Panc1 (cell line): Measurements from ENCODE around the gene NFE2. TPM values are rescaled to one million over a fixed set of nuclear protein-coding genes. Genes with fewer than 3 reads are reported as not detected.

Experiments
- ATAC-seq: fragments of 200-7000 bp; cut with Tn5 transposase; 2 replicates; pipeline ENCODE4 v1.9.1; 2020; ENCODE audit warnings: mild to moderate bottlenecking, moderate library complexity
- BruUV-seq: library from RNA; stranded (reverse); fragments of 400-500 nt; replicated peaks from 2 replicates; lab custom pipeline; 2021; lab: Mats Ljungman, UMichigan
- CTCF ChIA-PET: fragments of 300-600 bp; sonication (Branson Sonifier 250); formaldehyde crosslinking; loops from one replicate; lab custom pipeline; 2022; ENCODE audit warnings: antibody characterized with exemption; lab: Charles Lee
- POLR2A ChIA-PET: fragments of 300-600 bp; sonication (Branson Sonifier 250); formaldehyde crosslinking; loops from one replicate; lab custom pipeline; 2022; ENCODE audit warnings: antibody characterized with exemption; lab: Charles Lee
- DNase-seq: peaks from one replicate; pipeline ENCODE4 v3.0.0-alpha.2; 2010; ENCODE audit warnings: low read depth, low spot score
- H3K27ac ChIP-seq: 2 replicates; pipeline ENCODE4 v1.5.1; 2011; ENCODE audit warnings: mild to moderate bottlenecking, low read length, inconsistent platforms
- H3K27me3 ChIP-seq: fragments of 200-500 bp; sonication (Bioruptor generic); 2 replicates; pipeline ENCODE4 v1.6.0; 2014; ENCODE audit warnings: low read length, inconsistent platforms; ENCODE audit not compliant: control insufficient read depth, insufficient read depth
- H3K36me3 ChIP-seq: fragments of 200-500 bp; sonication (Bioruptor generic); 2 replicates; pipeline ENCODE4 v1.5.1; 2014; ENCODE audit warnings: inconsistent platforms, mild to moderate bottlenecking, low read length, moderate library complexity; ENCODE audit not compliant: control insufficient read depth, insufficient read depth
- H3K4me1 ChIP-seq: 2 replicates; pipeline ENCODE4 v1.5.1; 2011; ENCODE audit warnings: inconsistent platforms, mild to moderate bottlenecking, low read length, moderate library complexity; ENCODE audit not compliant: control insufficient read depth, insufficient read depth
- H3K4me3 ChIP-seq, 2 experiments: 2 replicates each; pipeline ENCODE4 v1.5.1; 2011 to 2012; ENCODE audit warnings: low read depth in 2 of 2, low read length in 2 of 2, mild to moderate bottlenecking in 2 of 2, inconsistent platforms in 1 of 2, moderate library complexity in 1 of 2
- H3K9me3 ChIP-seq: fragments of 200-500 bp; sonication (Bioruptor generic); 2 replicates; pipeline ENCODE4 v1.5.1; 2014; ENCODE audit warnings: low read depth, mild to moderate bottlenecking, inconsistent platforms, low read length, moderate library complexity; ENCODE audit not compliant: control insufficient read depth, insufficient read depth
- CTCF ChIP-seq: fragments of 450-650 bp; IDR thresholded peaks from 2 replicates; pipeline ENCODE4 v1.5.1; 2017; ENCODE audit warnings: mild to moderate bottlenecking
- POLR2AphosphoS5 ChIP-seq: IDR thresholded peaks from 2 replicates; pipeline ENCODE4 v1.6.1; 2012; ENCODE audit warnings: mild to moderate bottlenecking, low read depth, low read length, moderate library complexity
- REST ChIP-seq, 2 experiments: IDR thresholded peaks; 2 replicates each; pipeline ENCODE4 v1.6.1; 2011 to 2012; ENCODE audit warnings: low read depth in 2 of 2, control low read depth in 1 of 2, low read length in 1 of 2, mild to moderate bottlenecking in 1 of 2, moderate library complexity in 1 of 2; ENCODE audit not compliant: insufficient read depth in 1 of 2
- SIN3A ChIP-seq: IDR thresholded peaks from 2 replicates; pipeline ENCODE4 v1.6.1; 2012; ENCODE audit warnings: low read depth, mild to moderate bottlenecking, low read length, moderate library complexity, borderline replicate concordance; ENCODE audit not compliant: insufficient read depth
- TCF7L2 ChIP-seq: IDR thresholded peaks from 2 replicates; pipeline ENCODE4 v1.6.1; 2011; ENCODE audit warnings: mild to moderate bottlenecking, low read depth, low read length, inconsistent platforms
- in situ Hi-C: cut with HindIII; loops from 2 replicates; pipeline ENCODE4 v1.10.0; 2016; ENCODE audit warnings: low sequenced_read_pairs, low pct_unique_long_range_greater_than_20kb
- intact Hi-C: fragments of 100-400 bp; cut with micrococcal nuclease; formaldehyde crosslinking; loops from one replicate; pipeline ENCODE4 v1.10.0; 2022; ENCODE audit not compliant: unreplicated experiment
- total RNA-seq: library from RNA; stranded (reverse); gene quantifications from one replicate; pipeline ENCODE4 v1.2.1, GENCODE V29; 2021; ENCODE audit not compliant: unreplicated experiment

NFE2 gene
- total RNA-seq, 1 experiment from 2014 or later = 0.26 TPM

GRCh38 chr12:54280468-54281260 is 20.2 kb downstream of the NFE2 start, which contains the start of gene HNRNPA1:
Gene HNRNPA1, plus strand, starts transcription at chr12:54280726. Its CDS starts 82 bp downstream, at chr12:54280808.
- peak; percentile 100 for DNase-seq
- Histone ChIP-seq H3K4me1 (peaks cover 34% of the 10 kb centered on the region), H3K4me3 (peak within 1 kb of the TSS; percentile 93 to 99), H3K27ac (peak within 1 kb of the TSS; percentile 100), H3K36me3 (peaks cover 50% of the 10 kb centered on the region), H3K27me3 (no peaks in the 10 kb centered on the region), H3K9me3 (no peaks in the 10 kb centered on the region)
- TF ChIP-seq SIN3A = peak; percentile 84; the same call in 1 of the 2 replicates
- no peak for TF ChIP-seq CTCF
- TF ChIP-seq TCF7L2 = peak; percentile 86
- TF ChIP-seq REST (IDR thresholded peaks at IDR 0.05; ENCODE audit: insufficient read depth in 1 of 2, low read depth in 2 of 2, low read length in 1 of 2) = peak; percentile 48 to 55; a peak in 2 of 4 replicates
- TF ChIP-seq POLR2AphosphoS5 = peak; percentile 100
- in situ Hi-C loops = no loop called here
- ChIA-PET CTCF (interaction anchor here (2.8 kb wide), 1 partner anchor 44 kb away, joined by 19 read pairs; the partner anchor contains the start of gene COPZ1), POLR2A (interaction anchor here (0.6 to 1.9 kb wide), 10 partner anchors 11 to 490 kb away, joined by 3 to 10 read pairs (median 4); partner anchors contain the start of gene COPZ1)
- intact Hi-C loops = no loop called here
- ATAC-seq = peak; percentile 92
- no TSS peak for BruUV-seq

- in situ Hi-C loops = no loop called here
- peak; percentile 86 for ATAC-seq
- POLR2A ChIA-PET = interaction anchor here (0.5 to 1.9 kb wide), 10 partner anchors 14 to 490 kb away, joined by 3 to 10 read pairs (median 5); partner anchors contain the start of gene COPZ1
- intact Hi-C loops = no loop called here
- no peaks in the 10 kb centered on the region for H3K9me3 ChIP-seq
- H3K36me3 ChIP-seq = peaks cover 44% of the 10 kb centered on the region
- peak; percentile 94 for DNase-seq
- peak within 1 kb of the TSS; percentile 100 for H3K27ac ChIP-seq
- H3K4me1 ChIP-seq = peaks cover 28% of the 10 kb centered on the region
- no peaks in the 10 kb centered on the region for H3K27me3 ChIP-seq
- BruUV-seq = no TSS peak
- peak within 1 kb of the TSS; percentile 93 to 99 for H3K4me3 ChIP-seq
- TF ChIP-seq TCF7L2 (no peak), REST (IDR thresholded peaks at IDR 0.05; ENCODE audit: insufficient read depth in 1 of 2, low read depth in 2 of 2, low read length in 1 of 2) (no peak), POLR2AphosphoS5 (peak; percentile 90), CTCF (no peak), SIN3A (no peak)
- CTCF ChIA-PET = interaction anchor here (0.6 to 2.8 kb wide), 2 partner anchors 45 to 1638 kb away, joined by 4 to 19 read pairs; partner anchors contain the start of gene COPZ1
These were observed 21.0 kb downstream of the NFE2 start, which contains the start of gene CBX5 for GRCh38 chr12:54279632-54280467. Gene CBX5, minus strand, starts transcription at chr12:54280122. Its CDS starts 22,472 bp downstream, at chr12:54257650.
